OCI-LY3 (cell line): ENCODE measurements around the gene PID1.

Experiments
- CTCF ChIP-seq: fragments of 200-600, 300-600 bp; sonication (generic); IDR thresholded peaks from 2 replicates; pipeline ENCODE4 v1.5.1; 2014; ENCODE audit warnings: antibody characterized with exemption, low read length, low read depth
- EZH2phosphoT487 ChIP-seq: fragments of 200-600 bp; shearing (Covaris generic); IDR thresholded peaks from 2 replicates; pipeline ENCODE4 v1.6.1; 2018; ENCODE audit warnings: antibody characterized with exemption, mixed run types, low read depth

GRCh38 chr2:229095472-229095871 lies 175.6 kb downstream of the PID1 start:
- no peak for TF ChIP-seq CTCF
- no peak for TF ChIP-seq EZH2phosphoT487
